Superior temporal gyrus (tissue), 1 donor: ENCODE results near the gene PLA2G2C.
"Not testable (repeated sequence)": the region's sequence is repeated elsewhere in the genome, so short reads cannot be mapped to it uniquely, and the experiment has no call there.

Experiments
- DNase-seq: peaks from one replicate; pipeline ENCODE4 v3.0.0-alpha.2; 2016; ENCODE audit errors: extremely low spot score

Gene PLA2G2C

GRCh38 chr1:20185834-20186782 lies at the start of gene PLA2G2C, which contains the start of gene UBXN10:
TSS of gene PLA2G2C (minus strand) at chr1:20186518. CDS start at chr1:20177363, 9,155 bp downstream.
TSS of gene UBXN10 (plus strand) at chr1:20186096. CDS start at chr1:20190562, 4,466 bp downstream.
- peak; percentile 40 for DNase-seq

GRCh38 chr1:20234788-20235535 lies 48.6 kb upstream of the PLA2G2C start:
- no peak for DNase-seq

- peak; percentile 62 for DNase-seq
These were observed 47.5 kb upstream of the PLA2G2C start for GRCh38 chr1:20233866-20234265.

GRCh38 chr1:20233394-20233793 lies 47.1 kb upstream of the PLA2G2C start:
- peak; percentile 56 for DNase-seq

- not testable (repeated sequence) for DNase-seq
These were observed 46.2 kb upstream of the PLA2G2C start for GRCh38 chr1:20232564-20232963.

GRCh38 chr1:20229171-20229570 lies 42.9 kb upstream of the PLA2G2C start:
- no peak for DNase-seq

- DNase-seq = peak; percentile 29
These were observed 42.1 kb upstream of the PLA2G2C start for GRCh38 chr1:20228314-20228825.

GRCh38 chr1:20227704-20228103 lies 41.4 kb upstream of the PLA2G2C start:
- peak; percentile 29 for DNase-seq

GRCh38 chr1:20224546-20224945 lies 38.2 kb upstream of the PLA2G2C start:
- peak; percentile 34 for DNase-seq

- no peak for DNase-seq
These were observed 37.5 kb upstream of the PLA2G2C start for GRCh38 chr1:20223551-20224419.

GRCh38 chr1:20223106-20223505 lies 36.8 kb upstream of the PLA2G2C start:
- no peak for DNase-seq

- DNase-seq = peak; percentile 28
These were observed 33.7 kb upstream of the PLA2G2C start for GRCh38 chr1:20220036-20220435.

- DNase-seq = not testable (repeated sequence)
These were observed 32.7 kb upstream of the PLA2G2C start for GRCh38 chr1:20219053-20219452.

GRCh38 chr1:20216574-20216973 lies 30.3 kb upstream of the PLA2G2C start:
- DNase-seq = no peak

GRCh38 chr1:20215716-20216115 lies 29.4 kb upstream of the PLA2G2C start:
- no peak for DNase-seq

- peak; percentile 79 for DNase-seq
These were observed 26.5 kb upstream of the PLA2G2C start for GRCh38 chr1:20212685-20213331.

- no peak for DNase-seq
These were observed 25.9 kb upstream of the PLA2G2C start for GRCh38 chr1:20212085-20212684.

GRCh38 chr1:20211511-20211931 lies 25.2 kb upstream of the PLA2G2C start:
- DNase-seq = no peak

- no peak for DNase-seq
These were observed 24.6 kb upstream of the PLA2G2C start for GRCh38 chr1:20210736-20211460.

- no peak for DNase-seq
These were observed 23.2 kb upstream of the PLA2G2C start for GRCh38 chr1:20209471-20209870.
